ENCODE measurements around the gene CELSR1.

Gene CELSR1

DNA sequence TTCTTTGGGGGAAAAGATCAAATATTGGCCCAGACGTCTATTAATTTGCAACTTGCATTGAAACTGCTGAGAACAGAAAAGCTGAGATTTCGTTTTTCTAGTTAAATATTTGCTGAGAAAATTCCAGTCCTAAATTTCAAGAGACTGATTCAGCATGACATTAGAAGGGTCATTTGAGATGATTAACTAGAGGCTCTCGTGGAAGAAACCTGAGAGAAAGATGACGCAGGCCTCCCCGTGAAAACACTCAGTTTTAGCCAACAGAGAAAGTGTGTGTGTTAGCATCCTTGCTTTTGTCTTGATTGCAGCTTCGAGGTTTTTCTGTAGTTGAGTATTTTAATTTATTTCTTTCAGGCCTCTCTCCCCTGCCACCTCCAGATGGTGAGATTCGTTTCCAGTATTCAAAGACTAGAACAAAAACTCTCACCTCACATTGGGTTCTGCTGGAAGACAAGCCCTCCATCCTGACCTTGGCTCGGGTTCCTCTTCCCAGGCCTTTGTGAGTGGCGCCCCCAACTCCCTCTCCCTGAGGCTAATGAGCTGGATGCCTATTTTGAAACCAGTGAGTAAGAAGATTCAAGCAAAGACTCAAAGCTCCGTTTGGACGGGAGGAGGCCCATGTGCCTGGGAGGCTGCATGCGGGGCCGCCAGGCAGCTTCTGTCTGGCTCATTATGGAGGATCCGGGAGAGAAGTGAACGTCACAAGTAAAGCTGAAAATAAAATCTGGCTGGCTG, 52.4 kb downstream of the CELSR1 start:
- H3K27me3 ChIP-seq (ENCODE audit: low read depth, low read length) = peaks cover 32% of the 10 kb centered on the region
- no peak overlapping the region for H3K4me2 ChIP-seq (ENCODE audit: low read length)
- H3K9ac ChIP-seq (ENCODE audit: low read length) = no peak overlapping the region

DNA sequence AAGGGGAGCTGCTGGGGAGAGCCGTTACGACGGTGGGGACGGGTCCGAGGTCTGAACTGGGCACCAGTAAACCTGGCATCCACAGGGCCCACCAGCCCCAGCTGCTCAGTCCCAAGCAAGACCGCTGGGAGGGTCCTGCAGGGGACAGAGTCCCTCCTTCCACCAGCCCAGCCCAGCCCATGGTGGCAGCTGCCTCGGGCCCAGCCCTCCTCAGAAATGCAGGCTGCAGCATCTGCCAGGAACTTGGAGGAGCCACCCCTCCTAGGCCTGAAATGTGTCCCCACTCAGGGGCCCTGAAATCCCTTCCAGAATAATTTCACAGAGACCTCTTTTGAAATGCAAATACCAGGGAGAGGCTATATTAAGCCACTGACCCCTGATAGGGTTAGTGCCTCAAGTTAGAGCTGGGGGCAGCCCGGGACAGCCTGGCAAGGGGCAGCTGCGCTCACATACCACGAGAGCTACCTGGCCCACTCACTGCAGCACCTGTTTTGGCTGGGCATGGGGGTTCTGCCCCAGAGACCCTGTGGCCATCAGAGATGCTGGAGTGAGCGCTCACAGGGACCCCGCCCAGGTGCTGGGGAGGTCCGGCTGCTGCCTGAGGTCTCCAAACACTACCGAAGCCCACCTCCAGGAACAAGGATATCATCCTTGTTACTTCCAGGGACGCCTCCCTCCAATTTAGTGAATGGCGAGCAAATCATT, 53.1 kb downstream of the CELSR1 start:
- Histone ChIP-seq H3K27ac (ENCODE audit: low read length) (no peak overlapping the region), H3K4me1 (ENCODE audit: low read length) (no peaks in the 10 kb centered on the region), H3K36me3 (replicated peaks; ENCODE audit: low read depth, low read length) (no peaks in the 10 kb centered on the region), H2AFZ (ENCODE audit: low read depth, low read length) (no peak overlapping the region), H3K9me3 (ENCODE audit: insufficient read depth, low read length) (no peaks in the 10 kb centered on the region), H3K9ac (ENCODE audit: low read length) (no peak overlapping the region), H3K79me2 (ENCODE audit: low read length) (no peaks in the 10 kb centered on the region), H3K4me3 (ENCODE audit: low read length) (no peak overlapping the region), H3K4me2 (ENCODE audit: low read length) (no peak overlapping the region), H3K27me3 (ENCODE audit: low read depth, low read length) (peaks cover 35% of the 10 kb centered on the region), H4K20me1 (ENCODE audit: insufficient read depth, low read length) (no peaks in the 10 kb centered on the region)
- TF ChIP-seq EZH2phosphoT487 (IDR thresholded peaks at IDR 0.05; ENCODE audit: low read depth) = no peak
- TF ChIP-seq, protein P1, sequence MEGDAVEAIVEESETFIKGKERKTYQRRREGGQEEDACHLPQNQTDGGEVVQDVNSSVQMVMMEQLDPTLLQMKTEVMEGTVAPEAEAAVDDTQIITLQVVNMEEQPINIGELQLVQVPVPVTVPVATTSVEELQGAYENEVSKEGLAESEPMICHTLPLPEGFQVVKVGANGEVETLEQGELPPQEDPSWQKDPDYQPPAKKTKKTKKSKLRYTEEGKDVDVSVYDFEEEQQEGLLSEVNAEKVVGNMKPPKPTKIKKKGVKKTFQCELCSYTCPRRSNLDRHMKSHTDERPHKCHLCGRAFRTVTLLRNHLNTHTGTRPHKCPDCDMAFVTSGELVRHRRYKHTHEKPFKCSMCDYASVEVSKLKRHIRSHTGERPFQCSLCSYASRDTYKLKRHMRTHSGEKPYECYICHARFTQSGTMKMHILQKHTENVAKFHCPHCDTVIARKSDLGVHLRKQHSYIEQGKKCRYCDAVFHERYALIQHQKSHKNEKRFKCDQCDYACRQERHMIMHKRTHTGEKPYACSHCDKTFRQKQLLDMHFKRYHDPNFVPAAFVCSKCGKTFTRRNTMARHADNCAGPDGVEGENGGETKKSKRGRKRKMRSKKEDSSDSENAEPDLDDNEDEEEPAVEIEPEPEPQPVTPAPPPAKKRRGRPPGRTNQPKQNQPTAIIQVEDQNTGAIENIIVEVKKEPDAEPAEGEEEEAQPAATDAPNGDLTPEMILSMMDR (IDR thresholded peaks at IDR 0.05; ENCODE audit: low read depth, low read length) = no peak

More for the DNA sequence above, 52.4 kb downstream of the CELSR1 start:
- Histone ChIP-seq H3K4me1 (ENCODE audit: low read length) (no peaks in the 10 kb centered on the region), H3K79me2 (ENCODE audit: low read length) (no peaks in the 10 kb centered on the region), H4K20me1 (ENCODE audit: insufficient read depth, low read length) (no peaks in the 10 kb centered on the region), H3K36me3 (replicated peaks; ENCODE audit: low read depth, low read length) (no peaks in the 10 kb centered on the region), H3K4me3 (ENCODE audit: low read length) (no peak overlapping the region), H2AFZ (ENCODE audit: low read depth, low read length) (no peak overlapping the region), H3K27ac (ENCODE audit: low read length) (no peak overlapping the region), H3K9me3 (ENCODE audit: insufficient read depth, low read length) (no peaks in the 10 kb centered on the region)
- TF ChIP-seq, protein P1 (IDR thresholded peaks at IDR 0.05; ENCODE audit: low read depth, low read length) = no peak
- TF ChIP-seq EZH2phosphoT487 (IDR thresholded peaks at IDR 0.05; ENCODE audit: low read depth) = no peak

DNA sequence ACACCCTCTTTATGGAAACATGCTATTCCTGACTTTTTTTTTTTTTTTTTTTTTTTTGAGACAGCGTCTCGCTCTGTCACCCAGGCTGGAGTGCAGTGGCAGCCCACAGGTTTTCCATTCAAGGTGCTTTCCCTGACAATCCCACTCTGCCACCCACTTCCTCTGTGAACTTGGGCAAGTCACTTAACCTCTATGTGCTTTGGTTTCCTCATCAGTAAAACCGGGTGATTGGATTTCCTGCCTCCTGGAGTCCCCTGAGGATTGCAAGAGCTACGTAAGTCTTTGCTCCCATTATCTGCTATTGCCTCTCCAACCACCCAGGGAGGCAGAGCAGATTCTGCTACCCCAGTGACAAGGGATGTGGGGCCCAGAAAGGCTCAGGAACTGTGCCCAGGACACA, 54.1 kb downstream of the CELSR1 start:
- Histone ChIP-seq H3K4me3 (ENCODE audit: low read length) (no peak overlapping the region), H4K20me1 (ENCODE audit: insufficient read depth, low read length) (no peaks in the 10 kb centered on the region), H3K36me3 (replicated peaks; ENCODE audit: low read depth, low read length) (no peaks in the 10 kb centered on the region), H3K9ac (ENCODE audit: low read length) (no peak overlapping the region), H3K9me3 (ENCODE audit: insufficient read depth, low read length) (no peaks in the 10 kb centered on the region), H3K4me2 (ENCODE audit: low read length) (no peak overlapping the region), H3K4me1 (ENCODE audit: low read length) (no peaks in the 10 kb centered on the region), H3K27me3 (ENCODE audit: low read depth, low read length) (peaks cover 35% of the 10 kb centered on the region), H3K27ac (ENCODE audit: low read length) (no peak overlapping the region), H2AFZ (ENCODE audit: low read depth, low read length) (no peak overlapping the region), H3K79me2 (ENCODE audit: low read length) (no peaks in the 10 kb centered on the region)
- TF ChIP-seq, protein P1 (IDR thresholded peaks at IDR 0.05; ENCODE audit: low read depth, low read length) = no peak
- no peak for TF ChIP-seq EZH2phosphoT487 (IDR thresholded peaks at IDR 0.05; ENCODE audit: low read depth)

DNA sequence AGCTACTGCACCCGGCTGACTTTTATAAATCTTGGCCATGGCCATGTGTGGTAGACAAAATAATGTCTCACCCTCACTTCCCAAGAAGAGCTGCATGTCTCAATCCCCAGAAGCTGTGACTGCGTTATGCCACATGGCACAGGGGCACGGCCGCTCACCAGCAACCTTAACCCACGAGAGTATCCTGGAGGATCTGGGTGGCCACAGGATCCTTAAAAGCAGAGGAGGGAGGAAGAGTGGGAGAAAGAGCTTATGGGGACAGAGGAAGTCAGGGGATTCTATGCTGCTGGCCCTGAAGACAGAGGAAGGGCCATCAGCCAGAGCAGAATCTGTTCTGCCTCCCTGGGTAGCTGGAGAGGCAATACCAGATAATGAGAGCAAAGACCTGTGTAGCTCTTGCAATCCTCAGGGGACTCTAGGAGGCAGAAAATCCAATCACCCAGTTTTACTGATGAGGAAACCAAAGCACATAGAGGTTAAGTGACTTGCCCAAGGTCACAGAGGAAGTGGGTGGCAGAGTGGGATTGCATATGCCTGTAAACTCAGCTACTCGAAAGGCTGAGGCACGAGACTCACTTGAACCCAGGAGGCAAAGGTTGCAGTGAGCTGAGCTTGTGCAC, 55.3 kb downstream of the CELSR1 start:
- no peak overlapping the region for H2AFZ ChIP-seq (ENCODE audit: low read depth, low read length)
- no peaks in the 10 kb centered on the region for H3K79me2 ChIP-seq (ENCODE audit: low read length)
- no peaks in the 10 kb centered on the region for H3K9me3 ChIP-seq (ENCODE audit: insufficient read depth, low read length)
- no peak overlapping the region for H3K4me2 ChIP-seq (ENCODE audit: low read length)
- peaks cover 36% of the 10 kb centered on the region for H3K27me3 ChIP-seq (ENCODE audit: low read depth, low read length)
- no peaks in the 10 kb centered on the region for H4K20me1 ChIP-seq (ENCODE audit: insufficient read depth, low read length)
- no peaks in the 10 kb centered on the region for H3K36me3 ChIP-seq (replicated peaks; ENCODE audit: low read depth, low read length)
- no peak overlapping the region for H3K4me3 ChIP-seq (ENCODE audit: low read length)
- no peak overlapping the region for H3K27ac ChIP-seq (ENCODE audit: low read length)
- H3K9ac ChIP-seq (ENCODE audit: low read length) = no peak overlapping the region
- no peaks in the 10 kb centered on the region for H3K4me1 ChIP-seq (ENCODE audit: low read length)
- TF ChIP-seq EZH2phosphoT487 (IDR thresholded peaks at IDR 0.05; ENCODE audit: low read depth) = no peak
- TF ChIP-seq, protein P1 (IDR thresholded peaks at IDR 0.05; ENCODE audit: low read depth, low read length) = no peak

Data from OCI-LY3 (cell line).